ENCODE results near the gene UBE2QL1.
"Not testable (repeated sequence)": the region's sequence is repeated elsewhere in the genome, so short reads cannot be mapped to it uniquely, and the experiment has no call there.

Gene UBE2QL1

DNA sequence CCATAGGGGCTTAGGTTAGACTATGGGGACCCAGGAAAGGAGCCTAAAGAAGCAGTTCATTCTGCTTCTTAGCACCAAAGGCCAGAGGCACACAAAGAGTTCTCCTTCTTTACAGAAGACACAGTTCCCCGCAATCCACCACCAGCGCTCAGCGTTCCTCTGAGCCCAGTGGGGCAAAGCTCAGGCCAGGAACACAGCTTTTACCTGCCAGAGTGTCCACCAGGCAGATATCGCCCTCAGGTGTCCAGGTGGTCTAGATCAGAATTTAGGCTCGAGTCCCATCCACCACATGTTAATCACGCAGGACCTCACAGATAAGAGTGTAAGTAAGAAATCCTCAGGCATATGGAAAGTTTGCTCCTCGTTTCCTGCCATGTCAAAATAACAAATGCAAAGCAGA is 53.0 kb downstream of the UBE2QL1 start:
- no peak for DNase-seq

DNA sequence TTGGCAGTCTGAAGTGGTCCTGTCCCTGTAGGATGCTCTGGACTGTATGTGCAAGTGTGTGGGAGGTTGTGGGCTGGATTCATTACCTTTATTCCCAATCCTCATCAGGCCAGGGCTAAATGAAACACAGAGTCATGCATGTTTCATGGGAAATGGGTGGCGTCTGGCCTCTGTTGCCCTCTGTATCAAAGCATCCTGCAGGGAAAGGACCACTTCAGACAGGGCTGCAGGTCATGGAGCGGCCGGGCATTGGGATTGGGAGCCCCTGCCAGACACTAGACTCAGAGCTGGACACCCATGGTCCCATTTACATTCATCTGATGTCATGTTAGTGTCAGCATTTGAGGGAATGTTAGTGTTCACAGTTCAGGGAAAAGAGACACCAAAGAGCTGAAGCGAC is 53.8 kb downstream of the UBE2QL1 start:
- no peak for DNase-seq

DNA sequence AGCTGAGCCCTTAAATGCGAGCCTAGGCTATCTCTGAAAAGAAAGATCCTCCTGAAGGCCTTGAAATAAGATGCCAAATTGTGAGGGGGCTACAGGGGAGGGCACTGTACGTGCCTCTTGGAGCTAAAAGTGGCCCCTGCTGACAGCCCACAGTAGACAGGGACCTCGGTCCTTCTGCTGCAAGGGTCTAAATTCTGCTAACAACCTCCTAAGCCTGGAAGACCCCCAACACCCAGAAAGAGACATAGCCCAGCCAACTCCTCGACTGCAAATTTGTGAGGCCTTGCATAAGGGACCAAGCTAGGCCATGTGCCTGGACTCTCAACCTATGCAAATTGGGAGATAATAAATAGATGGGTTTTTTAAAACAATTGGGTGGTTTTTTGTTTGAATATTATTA is 54.7 kb downstream of the UBE2QL1 start:
- DNase-seq: no peak

DNA sequence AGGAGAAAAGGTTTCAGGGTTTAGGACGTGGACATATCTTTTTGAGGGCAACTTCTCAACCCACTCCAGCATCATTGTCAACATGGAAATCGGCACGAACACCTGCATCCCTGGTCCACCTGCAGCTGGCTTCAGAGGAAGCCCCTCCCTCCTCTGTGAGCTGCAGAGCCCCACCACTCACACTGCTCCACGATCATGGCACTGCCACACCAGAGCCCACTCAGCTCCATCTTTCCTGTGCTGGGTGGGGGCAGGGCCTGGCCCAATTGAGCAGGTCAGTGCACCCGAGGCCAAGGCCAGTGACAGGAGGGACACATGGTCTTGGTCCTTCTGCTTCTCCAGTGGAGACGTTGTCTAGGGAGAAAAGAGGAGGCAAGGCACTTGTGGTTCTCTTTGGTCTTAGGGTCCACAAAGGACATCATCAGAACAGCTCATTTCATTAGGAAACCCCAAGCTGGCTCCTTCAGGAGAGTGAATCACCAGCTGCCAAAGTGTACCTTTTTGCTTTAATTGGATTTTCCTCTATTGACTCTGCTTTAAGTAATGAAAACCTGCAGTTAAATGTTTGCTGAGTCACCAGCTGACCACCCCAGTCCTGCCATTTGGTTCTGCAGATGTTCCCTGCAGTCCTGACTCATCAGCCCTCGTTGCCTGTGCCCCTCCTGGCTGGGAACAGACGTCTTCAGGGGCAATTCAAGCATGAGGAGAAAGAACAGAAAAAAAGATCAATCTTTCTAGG is 56.2 kb downstream of the UBE2QL1 start:
- no peak for DNase-seq

DNA sequence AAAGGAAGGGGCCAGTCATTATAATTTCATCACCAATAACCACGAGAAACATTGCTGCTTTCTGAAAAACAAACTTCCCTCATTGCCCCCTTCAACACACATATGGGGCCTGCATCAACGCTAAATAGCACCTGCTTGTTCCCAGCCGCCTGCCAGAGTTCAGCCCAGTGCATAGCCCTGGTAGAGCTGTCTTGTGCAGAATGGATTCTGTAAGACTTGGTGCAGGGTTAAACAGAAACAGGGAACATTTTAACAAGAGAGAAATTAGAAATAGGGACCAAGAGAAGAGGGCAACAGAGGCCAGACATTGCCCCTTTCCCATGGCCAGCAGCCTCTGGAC is 56.7 kb downstream of the UBE2QL1 start:
- no peak for DNase-seq

DNA sequence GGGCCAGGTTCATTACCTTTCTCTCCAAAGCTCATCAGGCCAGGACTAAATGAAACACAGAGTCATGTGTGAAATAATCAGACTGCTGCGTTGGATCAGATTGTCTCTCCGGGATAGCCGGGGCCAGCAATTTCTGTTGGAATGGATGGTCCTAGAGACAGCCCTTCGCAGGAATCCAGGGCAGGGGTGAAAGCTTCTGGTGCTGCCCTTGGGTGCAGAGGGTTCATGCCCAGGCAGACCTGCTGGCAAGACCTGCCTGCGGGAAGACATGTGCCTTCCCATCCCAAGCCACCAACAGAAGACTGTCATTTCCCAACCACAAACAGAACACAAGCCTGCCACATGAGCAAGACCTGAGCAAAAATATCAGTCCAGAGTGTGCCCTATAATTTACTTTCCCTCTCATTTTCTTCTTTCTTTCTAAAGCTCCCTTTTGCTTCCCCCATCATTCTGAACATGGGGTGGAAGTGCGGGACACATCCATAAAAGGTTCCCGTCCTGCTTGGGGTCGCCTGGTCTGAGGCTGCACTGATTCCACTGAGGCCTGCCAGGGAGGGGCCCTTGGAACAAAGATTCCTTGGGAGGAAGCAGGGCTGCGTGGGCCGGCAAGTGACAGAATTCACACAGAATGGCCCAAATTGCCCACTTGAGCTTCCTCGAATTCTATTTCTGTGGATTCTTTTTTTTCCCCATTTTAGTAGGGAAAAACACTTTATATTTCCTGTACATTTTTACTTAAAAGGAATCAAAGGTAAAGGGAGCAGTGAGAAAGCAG is 57.3 kb downstream of the UBE2QL1 start:
- no peak for DNase-seq

DNA sequence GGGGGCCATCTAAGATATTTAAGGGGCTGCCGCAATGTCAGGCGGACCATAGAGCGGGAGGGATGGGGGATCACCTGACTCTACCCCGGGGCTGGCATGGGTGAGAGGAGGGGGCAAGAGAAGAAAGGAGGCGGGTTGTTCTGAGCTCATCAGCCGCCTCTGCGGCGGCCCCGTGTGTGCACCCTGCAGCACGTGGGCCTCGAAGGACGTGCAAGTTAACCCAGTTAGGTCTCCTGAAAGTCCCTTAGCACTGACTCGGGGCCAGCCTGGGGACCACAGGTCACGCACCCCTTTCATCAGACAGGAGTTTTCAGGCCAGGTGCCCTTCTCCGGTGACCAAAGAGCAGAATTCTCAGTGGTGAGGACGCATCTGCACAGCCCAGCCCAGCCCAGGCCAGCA is 58.0 kb downstream of the UBE2QL1 start:
- no peak for DNase-seq

DNA sequence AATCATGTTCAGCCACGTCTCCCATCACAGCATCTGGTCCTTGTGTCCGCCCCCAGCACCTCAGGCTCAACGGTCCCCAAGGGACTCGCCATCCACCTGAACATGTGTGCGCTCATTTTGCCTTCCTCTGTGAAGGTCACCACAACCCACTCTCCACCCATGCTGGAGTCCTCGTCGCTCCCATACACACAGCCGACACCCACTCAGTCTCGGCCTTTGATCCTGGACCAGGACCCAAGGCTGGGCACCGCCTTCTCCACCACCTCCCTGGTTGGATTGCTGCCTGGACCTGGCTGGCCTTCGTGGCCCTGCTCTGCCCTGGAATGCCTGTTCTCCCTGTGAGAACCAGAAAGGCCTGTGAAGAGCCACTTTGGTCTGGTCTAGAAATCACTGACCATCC is 60.3 kb downstream of the UBE2QL1 start:
- no peak for DNase-seq

DNA sequence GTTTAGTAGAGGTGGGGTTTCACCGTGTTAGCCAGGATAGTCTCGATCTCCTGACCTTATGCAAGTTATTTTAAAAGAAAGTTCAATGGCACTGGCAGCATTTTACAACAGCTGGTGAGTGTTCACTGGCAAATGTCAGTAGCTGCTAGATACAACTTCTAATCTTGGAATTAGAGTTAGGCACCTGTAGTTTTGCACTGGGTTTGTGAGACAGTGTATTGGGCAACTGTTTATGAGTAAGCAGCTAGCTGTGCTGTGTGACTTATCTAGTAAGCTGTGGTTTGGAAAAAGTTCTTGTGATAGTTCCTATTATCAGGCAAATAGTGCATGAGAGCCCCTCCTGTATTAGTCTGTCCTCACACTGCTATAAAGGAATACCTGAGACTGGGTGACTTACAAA is 61.5 kb downstream of the UBE2QL1 start:
- DNase-seq: no peak

DNA sequence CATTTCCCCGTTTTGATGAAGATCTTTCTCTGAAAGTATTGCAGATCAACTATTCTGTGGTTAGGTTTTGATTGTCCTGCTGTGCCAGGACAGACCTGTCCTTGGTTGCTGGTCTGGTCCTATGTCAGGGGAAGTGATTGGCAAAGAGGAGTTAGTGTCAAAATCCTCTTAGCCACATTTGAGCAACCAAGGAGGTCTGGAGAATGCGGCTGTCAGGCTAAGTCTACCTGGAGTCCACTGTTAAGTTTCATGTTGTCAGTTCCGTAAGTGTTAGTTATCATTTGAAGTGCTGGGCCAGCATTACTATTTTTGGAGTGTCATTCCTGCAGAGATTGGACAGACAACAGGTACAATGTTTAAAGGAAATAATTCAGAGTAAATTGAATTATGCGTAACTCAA is 62.3 kb downstream of the UBE2QL1 start:
- no peak for DNase-seq

DNA sequence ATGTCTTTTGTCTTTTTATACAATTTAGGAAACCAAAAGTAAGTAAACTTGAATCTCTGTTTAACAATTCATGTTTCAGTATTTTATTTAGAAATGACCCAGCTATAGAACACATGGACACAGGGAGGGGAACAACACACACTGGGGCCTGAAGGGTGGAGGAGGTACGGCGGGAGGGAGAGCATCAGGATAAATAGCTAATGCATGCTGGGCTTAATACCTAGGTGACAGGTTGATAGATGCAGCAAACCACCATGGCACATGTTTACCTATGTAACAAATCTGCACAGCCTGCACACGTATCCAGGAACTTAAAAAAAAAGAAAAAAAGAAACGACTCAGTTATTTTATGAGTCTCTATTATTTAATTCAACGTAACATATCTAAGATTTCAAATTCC is 67.2 kb downstream of the UBE2QL1 start:
- DNase-seq: not testable (repeated sequence)

DNA sequence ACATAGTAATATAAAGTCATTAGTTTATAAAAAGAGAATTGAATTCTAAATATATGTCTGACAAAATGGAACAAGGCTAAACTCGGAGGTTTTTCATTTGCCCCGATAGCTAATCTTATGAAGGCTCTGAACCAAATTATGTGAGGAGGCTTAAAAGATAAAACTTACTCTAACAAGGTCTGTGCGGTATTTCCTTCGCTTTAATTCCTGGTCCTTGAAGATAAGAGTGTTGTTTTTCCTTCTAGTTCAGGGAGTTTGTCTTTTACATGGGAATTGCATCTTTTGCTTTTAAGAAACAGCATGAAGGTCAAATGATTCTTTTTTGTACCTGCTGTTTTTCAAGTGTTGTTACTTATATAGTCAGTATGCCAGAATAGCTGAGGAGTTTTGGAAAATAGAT is 68.2 kb downstream of the UBE2QL1 start:
- no peak for DNase-seq

DNA sequence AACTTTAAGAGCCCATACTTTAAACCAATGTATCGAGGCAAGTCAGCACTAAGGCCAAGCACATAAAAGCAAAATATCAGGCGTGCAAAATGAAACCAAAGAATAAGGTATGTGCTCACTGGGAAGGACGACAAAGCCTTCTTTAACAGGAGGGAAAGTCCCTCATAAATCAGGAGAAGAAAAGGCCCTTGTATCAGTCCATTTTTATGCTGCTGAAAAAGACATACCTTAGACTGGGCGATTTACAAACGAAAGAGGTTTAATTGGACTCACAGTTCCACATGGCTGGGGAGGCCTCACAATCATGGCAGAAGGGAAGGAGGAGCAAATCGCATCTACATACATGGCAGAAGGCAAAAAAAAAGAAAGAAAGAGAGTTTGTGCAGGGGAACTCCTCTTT is 68.9 kb downstream of the UBE2QL1 start:
- no peak for DNase-seq

DNA sequence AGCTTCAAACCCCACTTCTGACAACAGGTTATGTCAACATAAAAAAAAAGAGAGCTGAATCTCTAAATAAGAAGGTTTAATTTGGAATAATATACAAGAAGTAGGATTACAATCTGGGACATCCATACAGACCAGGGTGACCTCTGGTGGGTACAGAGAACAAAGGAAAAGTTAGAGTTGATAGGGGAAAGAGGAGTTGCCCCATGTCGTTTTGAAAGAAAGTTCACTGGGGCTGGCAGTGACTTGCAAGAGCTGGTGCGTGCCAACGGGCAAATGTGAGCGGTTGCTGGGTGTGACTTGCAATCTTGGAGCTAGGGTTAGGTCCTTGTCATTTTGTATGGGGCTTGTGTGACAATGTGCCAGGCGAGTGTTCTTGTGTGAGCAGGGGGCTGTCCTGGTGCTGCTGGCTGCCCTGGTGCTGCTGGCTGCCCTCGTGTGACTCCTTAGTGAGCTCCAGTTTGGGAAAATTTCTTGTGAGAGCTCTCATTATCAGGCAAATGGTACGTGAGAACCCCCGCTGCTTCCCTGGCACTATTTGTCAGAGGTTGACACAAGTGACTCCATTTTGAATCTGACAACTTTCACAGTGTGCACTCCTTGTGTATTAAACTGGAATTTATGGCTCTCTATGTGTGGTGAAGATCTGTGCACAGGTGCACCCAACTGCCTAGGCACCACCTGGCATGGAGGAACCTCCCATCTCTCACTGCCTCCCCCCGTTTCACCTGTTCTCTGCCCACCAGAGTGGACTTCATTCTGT is 69.8 kb downstream of the UBE2QL1 start:
- no peak for DNase-seq

DNA sequence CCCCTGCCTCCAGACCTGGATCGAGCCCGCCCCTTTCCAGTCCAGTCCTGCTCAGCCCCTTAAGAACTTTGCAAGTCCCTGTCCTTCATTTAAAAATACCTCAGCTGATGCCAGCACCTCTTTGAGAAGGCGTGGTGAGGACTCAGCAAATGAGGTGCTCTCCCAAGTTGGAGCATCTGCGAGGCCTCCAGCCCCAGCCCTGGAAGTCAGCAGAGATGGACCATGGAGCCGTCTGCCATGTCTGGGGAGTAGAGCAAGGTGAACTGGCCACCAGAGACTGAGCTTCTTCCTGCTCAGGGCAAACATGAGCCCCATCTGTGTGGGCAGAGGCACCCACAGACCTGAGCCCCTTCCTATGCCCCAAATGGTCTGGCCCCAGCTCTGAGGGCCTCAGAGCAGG is 71.5 kb downstream of the UBE2QL1 start:
- DNase-seq: no peak

DNA sequence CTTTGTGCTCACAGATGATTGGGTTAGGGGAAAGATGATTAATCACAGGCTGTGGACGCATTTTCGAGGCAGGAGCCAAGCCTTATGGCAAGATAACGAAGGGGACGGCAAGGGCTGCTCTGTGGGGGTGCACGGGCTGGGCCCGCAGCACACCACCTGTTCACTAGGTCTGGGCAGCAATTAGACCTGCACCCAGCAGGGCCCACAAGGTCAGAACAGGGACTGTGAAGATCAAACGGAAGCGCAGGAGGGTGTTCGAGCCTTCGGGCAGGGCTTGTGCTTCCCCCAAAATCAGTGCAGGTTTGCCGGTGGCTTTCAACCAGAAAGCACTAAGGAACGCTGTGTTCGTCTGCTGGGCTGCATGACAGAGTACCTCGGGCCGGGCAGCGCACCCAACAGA is 73.7 kb downstream of the UBE2QL1 start:
- no peak for DNase-seq

DNA sequence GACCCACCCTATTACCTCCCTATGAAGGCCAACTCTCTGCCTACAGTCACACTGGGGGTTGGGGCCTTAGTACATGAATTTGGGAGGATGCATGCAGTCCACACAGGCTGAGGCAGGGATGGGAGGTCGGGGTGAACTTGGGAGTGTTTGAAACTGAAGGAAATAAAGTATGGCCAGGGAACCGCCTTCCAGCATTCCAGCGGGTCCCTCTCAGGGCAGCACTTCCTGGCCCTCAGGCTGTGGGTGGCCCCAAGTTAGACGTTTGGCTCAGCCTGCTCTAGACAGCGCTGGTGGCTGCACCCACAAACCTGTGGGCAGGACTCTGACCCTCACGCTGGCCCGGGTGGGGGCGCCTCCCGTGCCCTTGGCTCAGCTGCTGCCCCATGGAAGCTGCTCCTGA is 74.3 kb downstream of the UBE2QL1 start:
- no peak for DNase-seq

DNA sequence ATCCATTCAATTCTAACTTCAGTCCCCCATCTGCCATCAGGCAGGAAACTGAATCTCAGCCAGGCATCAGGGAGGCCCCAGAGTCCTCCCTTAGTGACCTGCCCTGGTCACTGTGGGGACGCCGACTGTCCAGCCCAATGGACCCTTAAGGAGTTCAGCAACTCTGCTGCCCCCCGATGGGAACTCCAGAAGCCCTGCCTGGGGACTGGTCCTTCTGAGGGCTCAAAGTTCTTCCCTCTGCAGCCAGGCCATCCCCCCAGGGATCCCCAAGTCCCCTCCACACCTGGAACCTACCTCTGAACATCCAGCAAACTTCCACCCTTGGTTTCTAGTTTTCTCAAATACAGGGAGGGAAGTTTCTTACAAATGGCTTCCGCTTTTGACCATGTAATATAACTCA is 76.8 kb downstream of the UBE2QL1 start:
- no peak for DNase-seq

DNA sequence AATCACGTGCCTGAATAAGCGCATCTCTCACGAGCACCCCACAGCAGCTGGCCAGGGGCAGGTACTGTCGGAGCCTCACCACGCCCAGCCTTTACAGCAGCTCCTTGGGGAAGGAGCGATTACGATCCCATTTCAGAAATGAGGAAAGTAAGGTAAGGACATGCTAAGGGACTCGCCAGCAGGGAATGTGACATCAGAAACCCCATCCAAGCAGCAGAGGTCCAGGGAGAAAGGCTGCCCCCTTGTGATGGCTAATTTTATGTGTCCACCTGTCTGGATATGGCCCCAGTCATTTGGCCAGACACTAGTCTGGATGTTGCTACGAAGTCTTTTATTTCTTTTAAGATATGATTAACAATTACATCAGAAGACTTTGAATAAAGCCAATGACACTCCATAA is 77.3 kb downstream of the UBE2QL1 start:
- no peak for DNase-seq

DNA sequence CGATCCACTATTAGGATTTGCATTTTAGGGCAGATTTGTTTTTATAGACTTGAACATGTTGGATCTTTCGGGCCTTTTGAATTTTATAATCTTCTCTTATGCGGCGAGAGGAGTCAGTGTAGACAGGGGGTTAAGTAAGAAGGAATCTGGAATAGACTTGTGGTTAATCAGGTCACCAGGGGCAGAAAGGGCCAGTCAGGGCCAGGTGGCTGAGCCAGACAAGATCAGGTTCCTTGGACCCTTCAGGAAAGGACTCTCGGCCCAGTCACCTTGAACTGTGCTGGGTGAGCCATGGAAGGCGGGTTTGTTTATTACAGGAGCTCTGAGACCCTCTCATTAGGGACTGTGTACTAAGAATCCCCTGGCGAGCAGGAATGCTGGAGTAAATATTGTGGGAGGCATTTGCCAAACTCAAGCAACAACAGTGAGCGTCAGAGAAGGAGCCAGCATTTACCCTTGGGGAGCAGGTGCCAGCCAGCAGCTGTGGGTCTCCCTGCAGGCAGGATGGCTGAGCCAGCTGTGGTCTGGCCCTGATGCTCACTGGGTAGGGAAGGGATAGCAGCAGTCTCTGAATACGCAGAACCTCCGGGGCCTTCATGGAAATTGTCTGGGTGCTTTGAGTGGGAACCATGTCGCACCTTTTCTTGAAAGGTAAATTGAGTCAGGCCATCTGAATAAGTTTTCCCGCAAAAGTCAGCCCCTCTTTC is 79.2 kb downstream of the UBE2QL1 start:
- DNase-seq: no peak

DNA sequence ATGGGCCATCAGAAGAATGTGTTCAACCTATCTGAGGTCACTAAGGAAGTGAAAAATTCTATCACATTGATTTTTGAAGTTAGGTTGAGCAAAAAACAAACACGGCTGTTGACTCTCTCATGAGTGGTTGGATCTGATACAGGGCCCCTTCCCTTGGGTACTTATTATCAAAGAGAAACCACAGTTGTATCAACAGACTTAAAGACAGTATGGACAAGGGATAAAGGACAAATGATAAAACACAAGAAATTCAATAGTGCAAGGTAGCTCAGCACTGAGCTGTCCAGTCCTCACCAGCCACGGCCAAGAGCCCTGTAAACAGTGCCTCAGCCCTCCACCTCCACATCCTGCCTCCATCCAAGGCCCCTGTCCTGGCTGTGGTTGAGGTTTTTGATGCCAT is 86.9 kb downstream of the UBE2QL1 start:
- DNase-seq: no peak

DNA sequence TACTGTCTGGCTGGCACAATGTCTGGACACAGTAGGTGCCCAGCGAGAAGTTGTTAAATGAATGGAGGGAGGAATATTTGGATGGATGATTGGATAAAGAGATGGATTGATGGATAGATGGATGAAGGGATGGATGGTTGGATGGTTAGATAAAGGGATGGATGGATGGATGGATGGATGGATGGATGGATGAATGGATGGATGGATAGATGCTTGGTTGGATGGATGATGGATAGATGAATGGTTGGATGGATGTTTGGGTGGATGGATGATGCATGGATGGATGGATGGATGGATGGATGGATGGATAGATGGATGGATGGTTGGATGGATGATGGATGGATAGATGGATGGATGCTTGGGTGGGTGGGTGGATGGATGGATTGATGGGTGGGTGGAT is 90.4 kb downstream of the UBE2QL1 start:
- DNase-seq: no peak

DNA sequence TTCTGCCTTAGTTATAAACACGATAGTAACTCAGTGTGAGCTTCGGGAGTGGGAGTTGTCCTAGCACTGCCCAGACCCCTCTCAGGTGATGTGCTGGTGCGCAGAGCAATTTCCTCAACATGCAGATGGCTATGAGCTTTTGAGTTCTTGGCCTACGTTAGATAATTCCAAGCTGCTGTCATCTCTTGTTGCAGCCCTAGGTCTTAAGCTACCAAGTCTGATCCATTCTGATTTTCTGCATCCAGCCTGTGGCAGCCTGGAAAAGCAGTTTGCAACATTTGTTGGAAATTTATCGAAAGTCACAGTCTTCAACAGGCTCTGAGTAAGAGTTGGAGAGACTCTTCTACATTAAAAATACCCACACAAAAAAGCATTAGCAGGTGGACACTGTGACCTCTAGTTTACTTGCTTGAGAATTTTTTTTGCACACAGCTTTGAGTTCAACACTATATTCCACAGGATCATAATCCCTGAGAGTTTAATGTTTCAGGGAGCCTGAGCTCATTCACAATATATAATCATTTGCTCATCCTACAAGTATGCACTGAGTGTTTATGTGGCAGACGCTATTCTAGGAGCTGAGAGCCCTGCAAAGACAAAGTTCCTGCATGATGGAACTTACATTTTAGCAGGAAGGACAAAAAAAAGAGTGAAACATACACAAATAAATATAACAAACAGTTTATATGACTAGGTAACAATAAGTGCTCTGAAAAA is 91.6 kb downstream of the UBE2QL1 start:
- no peak for DNase-seq

All from stimulated activated CD8-positive, alpha-beta memory T cell treated with anti-CD3 and anti-CD28 coated beads, Interleukin-4, amount 100 ng/mL, for 48 hours (primary cell).